Measurements from ENCODE around the gene RAD51B.

- TF ChIP-seq EP300 (IDR thresholded peaks at IDR 0.05) (no peak), CTCF (IDR thresholded peaks at IDR 0.05) (no peak), POLR2AphosphoS5 (IDR thresholded peaks at IDR 0.05) (no peak)
These were observed 535.8 kb downstream of the RAD51B start for GRCh38 chr14:68355415-68355814.
